H9 (cell line): Measurements from ENCODE around the gene NDUFAF2. TPM values are rescaled to one million over a fixed set of nuclear protein-coding genes. Genes with fewer than 3 reads are reported as not detected.

Source experiments
- DNase-seq: peaks from one replicate; pipeline ENCODE4 v3.0.0-alpha.2; 2017
- H2AFZ ChIP-seq: one replicate; pipeline ENCODE4 v1.6.1; 2013; ENCODE audit warnings: mild to moderate bottlenecking, low read length, control low read depth, moderate library complexity
- H2AK5ac ChIP-seq: 2 replicates; pipeline ENCODE4 v1.6.1; 2013; ENCODE audit warnings: low read length, control low read depth, mixed read lengths; ENCODE audit not compliant: insufficient read length
- H2BK120ac ChIP-seq: one replicate; pipeline ENCODE4 v1.6.1; 2013; ENCODE audit warnings: low read depth, mild to moderate bottlenecking, low read length, control low read depth, inconsistent platforms; ENCODE audit not compliant: poor library complexity, severe bottlenecking
- H2BK12ac ChIP-seq: 2 replicates; pipeline ENCODE4 v1.6.1; 2013; ENCODE audit warnings: low read length, control low read depth, mixed read lengths, low read depth; ENCODE audit not compliant: insufficient read length
- H2BK15ac ChIP-seq: 2 replicates; pipeline ENCODE4 v1.6.1; 2013; ENCODE audit warnings: low read depth, low read length, control low read depth
- H2BK20ac ChIP-seq: one replicate; pipeline ENCODE4 v1.6.1; 2013; ENCODE audit warnings: low read depth, mild to moderate bottlenecking, low read length, control low read depth, inconsistent platforms; ENCODE audit not compliant: poor library complexity, severe bottlenecking
- H2BK5ac ChIP-seq: 2 replicates; pipeline ENCODE4 v1.6.1; 2013; ENCODE audit warnings: low read length, control low read depth, mixed read lengths; ENCODE audit not compliant: insufficient read length
- H3K14ac ChIP-seq: 2 replicates; pipeline ENCODE4 v1.6.1; 2013; ENCODE audit warnings: low read length, control low read depth; ENCODE audit not compliant: insufficient read depth
- H3K18ac ChIP-seq: 2 replicates; pipeline ENCODE4 v1.6.1; 2013; ENCODE audit warnings: low read depth, mild to moderate bottlenecking, mixed read lengths, low read length, control low read depth; ENCODE audit not compliant: insufficient read length
- H3K23ac ChIP-seq: 2 replicates; pipeline ENCODE4 v1.6.1; 2013; ENCODE audit warnings: low read length, control low read depth, mixed read lengths, low read depth; ENCODE audit not compliant: insufficient read length
- H3K23me2 ChIP-seq: 2 replicates; pipeline ENCODE4 v1.6.1; 2013; ENCODE audit warnings: low read depth, mild to moderate bottlenecking, mixed read lengths, low read length, control low read depth; ENCODE audit not compliant: insufficient read length, poor library complexity, severe bottlenecking
- H3K27ac ChIP-seq: 2 replicates; pipeline ENCODE4 v1.5.1; 2013; ENCODE audit warnings: low read length, control low read depth, mixed read lengths, low read depth; ENCODE audit not compliant: insufficient read length
- H3K27me3 ChIP-seq: 2 replicates; pipeline ENCODE4 v1.6.1; 2013; ENCODE audit warnings: low read length, control low read depth, inconsistent platforms; ENCODE audit not compliant: insufficient read depth
- H3K4ac ChIP-seq: 2 replicates; pipeline ENCODE4 v1.6.1; 2013; ENCODE audit warnings: low read depth, mild to moderate bottlenecking, control low read depth, inconsistent platforms, low read length, moderate library complexity
- H3K4me1 ChIP-seq: 2 replicates; pipeline ENCODE4 v1.6.1; 2013; ENCODE audit warnings: low read length, control low read depth, inconsistent platforms; ENCODE audit not compliant: insufficient read depth
- H3K4me2 ChIP-seq: 2 replicates; pipeline ENCODE4 v1.6.1; 2013; ENCODE audit warnings: low read length, control low read depth, mixed read lengths; ENCODE audit not compliant: insufficient read length, insufficient read depth
- H3K56ac ChIP-seq: 2 replicates; pipeline ENCODE4 v1.6.1; 2013; ENCODE audit warnings: low read depth, mild to moderate bottlenecking, mixed read lengths, low read length, control low read depth; ENCODE audit not compliant: insufficient read length
- H3K79me1 ChIP-seq: 2 replicates; pipeline ENCODE4 v1.6.1; 2013; ENCODE audit warnings: low read depth, mild to moderate bottlenecking, moderate library complexity, low read length, control low read depth, inconsistent platforms; ENCODE audit not compliant: insufficient read depth, poor library complexity, severe bottlenecking
- H3K79me2 ChIP-seq: 2 replicates; pipeline ENCODE4 v1.6.1; 2013; ENCODE audit warnings: low read length, control low read depth, inconsistent platforms; ENCODE audit not compliant: insufficient read depth
- H3K9ac ChIP-seq: 2 replicates; pipeline ENCODE4 v1.6.1; 2013; ENCODE audit warnings: low read length, control low read depth, mixed read lengths; ENCODE audit not compliant: insufficient read length; ENCODE audit errors: extremely low read depth
- H3K9me3 ChIP-seq: one replicate; pipeline ENCODE4 v1.6.1; 2013; ENCODE audit warnings: low read depth, low read length, inconsistent platforms; ENCODE audit not compliant: control insufficient read depth
- H3T11ph ChIP-seq: one replicate; pipeline ENCODE4 v1.6.1; 2013; ENCODE audit warnings: mild to moderate bottlenecking, low read length, control low read depth, inconsistent platforms
- H4K20me1 ChIP-seq: one replicate; pipeline ENCODE4 v1.6.1; 2013; ENCODE audit not compliant: control insufficient read depth, insufficient read length, insufficient read depth
- H4K5ac ChIP-seq: 2 replicates; pipeline ENCODE4 v1.6.1; 2013; ENCODE audit warnings: low read depth, mild to moderate bottlenecking, mixed read lengths, low read length, control low read depth; ENCODE audit not compliant: insufficient read length
- H4K8ac ChIP-seq: replicated peaks from 2 replicates; pipeline ENCODE4 v1.6.1; 2013; ENCODE audit warnings: low read length, control low read depth, mixed read lengths, low read depth; ENCODE audit not compliant: insufficient read length
- H4K91ac ChIP-seq: 2 replicates; pipeline ENCODE4 v1.6.1; 2013; ENCODE audit warnings: low read depth, mild to moderate bottlenecking, moderate library complexity, mixed read lengths, low read length, control low read depth; ENCODE audit not compliant: insufficient read length
- H3K27ac Mint-ChIP-seq, 3 experiments: 2 replicates in 2 of 3; 3 replicates in 1 of 3; pipeline ENCODE4 v1.8.0; 2020 to 2021; ENCODE audit warnings: mixed read lengths in 3 of 3, mild to moderate bottlenecking in 1 of 3, moderate library complexity in 1 of 3
- H3K27me3 Mint-ChIP-seq: 2 replicates; pipeline ENCODE4 v1.8.0; 2021; ENCODE audit warnings: low read depth, mild to moderate bottlenecking, moderate library complexity, mixed read lengths
- H3K36me3 Mint-ChIP-seq, 3 experiments: 2 replicates in 2 of 3; 3 replicates in 1 of 3; pipeline ENCODE4 v1.8.0; 2020 to 2021; ENCODE audit warnings: low read depth in 3 of 3, mixed read lengths in 3 of 3; ENCODE audit not compliant: insufficient read depth in 1 of 3
- H3K4me1 Mint-ChIP-seq, 2 experiments: 2 replicates each; pipeline ENCODE4 v1.8.0; 2020; ENCODE audit warnings: mixed read lengths in 2 of 2
- H3K4me3 Mint-ChIP-seq, 2 experiments: 2 replicates in 1 of 2; 3 replicates in 1 of 2; pipeline ENCODE4 v1.8.0; 2020 to 2021; ENCODE audit warnings: mild to moderate bottlenecking in 2 of 2, mixed read lengths in 2 of 2, moderate library complexity in 1 of 2
- H3K9me3 Mint-ChIP-seq, 2 experiments: 2 replicates in 1 of 2; 3 replicates in 1 of 2; pipeline ENCODE4 v1.8.0; 2020; ENCODE audit warnings: mild to moderate bottlenecking in 2 of 2, mixed read lengths in 2 of 2, moderate library complexity in 1 of 2
- CTCF ChIP-seq: fragments of 200-600 bp; sonication (generic); conservative IDR thresholded peaks from 3 replicates; pipeline ENCODE4 v1.8.0; 2021; ENCODE audit warnings: antibody characterized with exemption, mild to moderate bottlenecking
- total RNA-seq: library from RNA; stranded (reverse); gene quantifications from 2 replicates; pipeline ENCODE4 v1.2.1, GENCODE V29; 2021

The NDUFAF2 gene
- total RNA-seq, 1 experiment from 2014 or later, result 31.4 TPM

- no peak for TF ChIP-seq CTCF
- H3K27ac Mint-ChIP-seq, result no peak overlapping the region
- H2BK15ac ChIP-seq, result no peak overlapping the region
- H2AK5ac ChIP-seq, result no peak overlapping the region
- H3K27me3 ChIP-seq, result no peaks in the 10 kb centered on the region
- H2BK5ac ChIP-seq, result no peak overlapping the region
- H3K9me3 Mint-ChIP-seq, result peaks cover 0 to 10% of the 10 kb centered on the region in 2 experiments; a peak in 2 of 5 replicates
- H4K20me1 ChIP-seq, result no peaks in the 10 kb centered on the region
- no peak overlapping the region for H3K9ac ChIP-seq
- no peak overlapping the region for H2BK120ac ChIP-seq
- no peak overlapping the region for H3K4me3 Mint-ChIP-seq
- H3K79me2 ChIP-seq, result no peaks in the 10 kb centered on the region
- no peak overlapping the region for H4K5ac ChIP-seq
- H2BK12ac ChIP-seq, result no peak overlapping the region
- no peak overlapping the region for H3K18ac ChIP-seq
- no peak for DNase-seq
- no peak overlapping the region for H3K27ac ChIP-seq
- H3K27me3 Mint-ChIP-seq, result no peaks in the 10 kb centered on the region
- H4K8ac ChIP-seq, result no peak overlapping the region
- H3T11ph ChIP-seq, result no peak overlapping the region
- H2BK20ac ChIP-seq, result no peak overlapping the region
- H3K4ac ChIP-seq, result no peak overlapping the region
- no peak overlapping the region for H3K23ac ChIP-seq
- H3K36me3 Mint-ChIP-seq, result peaks cover 33 to 46% (median 41%) of the 10 kb centered on the region in 3 experiments
- no peak overlapping the region for H3K14ac ChIP-seq
- H4K91ac ChIP-seq, result no peak overlapping the region
- no peaks in the 10 kb centered on the region for H3K4me1 Mint-ChIP-seq
- no peaks in the 10 kb centered on the region for H3K4me1 ChIP-seq
- no peaks in the 10 kb centered on the region for H3K9me3 ChIP-seq
- H2AFZ ChIP-seq, result no peak overlapping the region
- H3K56ac ChIP-seq, result no peak overlapping the region
- H3K79me1 ChIP-seq, result no peaks in the 10 kb centered on the region
- H3K4me2 ChIP-seq, result no peak overlapping the region
- H3K23me2 ChIP-seq, result no peaks in the 10 kb centered on the region
Measured at GRCh38 chr5:60916646-60917045, 28.4 kb upstream of the NDUFAF2 start.
